ENCODE data around the gene IGSF22. TPM values are rescaled to one million over a fixed set of nuclear protein-coding genes. Genes with fewer than 3 reads are reported as not detected.

IGSF22 gene
- total RNA-seq, result 1 to 10 TPM in 1 of 2 donors, not detected in 1; 1.4 TPM

- peak within 1 kb of the TSS; percentile 34 for H3K27ac Mint-ChIP-seq
- H3K27me3 Mint-ChIP-seq, result no peaks in the 10 kb centered on the region
- H3K4me1 Mint-ChIP-seq, result peaks cover 13% of the 10 kb centered on the region
- ATAC-seq (replicated peaks), result no peak
- no peak within 1 kb of the TSS for H3K4me3 Mint-ChIP-seq
- H3K36me3 Mint-ChIP-seq (ENCODE audit: low read depth), result no peaks in the 10 kb centered on the region
- no peaks in the 10 kb centered on the region for H3K9me3 Mint-ChIP-seq
Measured at GRCh38 chr11:18726040-18726439, at the start of gene IGSF22. IGSF22 (minus strand) TSS chr11:18726188; CDS start chr11:18724236, 1,952 bp downstream.

DNA sequence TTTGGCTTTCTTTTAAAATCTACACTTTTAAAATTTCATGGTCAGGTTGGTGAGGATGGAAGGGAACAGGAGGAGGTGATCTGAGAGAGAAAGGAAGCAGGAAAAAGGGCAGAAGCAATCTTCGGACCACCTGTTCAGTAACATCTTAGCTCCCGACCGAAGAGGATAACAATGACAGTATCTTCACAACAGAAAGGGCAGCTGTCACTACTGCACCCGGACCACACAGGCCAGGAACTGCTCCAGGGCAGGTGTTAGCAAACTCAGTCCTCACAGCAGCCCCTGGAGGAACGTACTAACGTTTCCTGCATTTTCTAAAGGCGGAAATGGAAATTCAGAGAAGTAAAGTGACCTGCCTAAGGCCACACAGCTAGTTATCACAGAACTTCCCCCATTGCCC, 48.8 kb upstream of the IGSF22 start:
- Mint-ChIP-seq H3K36me3 (ENCODE audit: low read depth) (no peaks in the 10 kb centered on the region), H3K4me3 (no peak overlapping the region), H3K9me3 (peaks cover 6% of the 10 kb centered on the region), H3K4me1 (peaks cover 12% of the 10 kb centered on the region), H3K27ac (no peak overlapping the region), H3K27me3 (peaks cover 7% of the 10 kb centered on the region)
- no peak for ATAC-seq (replicated peaks)

DNA sequence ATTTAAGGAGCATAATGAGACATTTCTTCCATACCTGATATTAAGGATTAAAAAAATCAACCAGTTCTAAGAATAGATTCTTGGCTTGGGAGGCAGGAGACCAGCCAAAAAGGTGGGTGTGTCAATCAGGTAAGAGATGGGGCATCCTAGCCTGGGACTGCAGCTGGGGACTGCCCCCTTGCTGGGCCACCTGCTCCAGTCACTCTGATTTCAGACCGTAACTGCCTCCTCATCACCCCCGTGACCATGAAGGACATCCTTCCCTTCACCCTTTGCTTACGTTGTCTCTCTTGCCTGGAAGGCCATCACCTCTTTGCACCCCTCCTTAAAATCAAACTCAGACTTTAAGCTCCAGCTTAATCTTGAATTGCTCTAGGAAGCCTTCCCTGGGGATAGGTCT, 47.7 kb upstream of the IGSF22 start:
- Mint-ChIP-seq H3K4me3 (no peak overlapping the region), H3K9me3 (peaks cover 3% of the 10 kb centered on the region), H3K27ac (no peak overlapping the region), H3K27me3 (peaks cover 7% of the 10 kb centered on the region), H3K4me1 (peaks cover 8% of the 10 kb centered on the region), H3K36me3 (ENCODE audit: low read depth) (no peaks in the 10 kb centered on the region)
- no peak for ATAC-seq (replicated peaks)

DNA sequence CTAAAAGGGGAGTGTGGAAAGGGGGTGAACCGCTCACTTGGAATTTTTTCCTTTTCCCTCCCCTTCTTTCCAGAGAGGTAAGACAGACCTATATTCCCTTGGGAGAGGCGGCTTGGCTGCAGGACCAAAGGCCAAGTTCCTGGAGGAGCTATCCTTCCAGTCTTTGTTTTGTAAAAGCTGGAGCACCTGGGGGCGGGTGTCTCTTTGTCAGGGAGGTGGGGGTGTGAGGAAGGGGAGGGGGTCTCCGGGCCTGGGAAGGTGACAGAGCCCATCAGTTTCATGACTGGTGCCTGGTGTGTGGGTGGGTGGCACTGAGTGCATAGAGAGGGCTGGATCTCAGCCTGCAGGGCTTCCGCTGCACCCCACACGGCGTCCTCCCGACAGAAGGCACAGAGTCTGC, 47.1 kb upstream of the IGSF22 start:
- Mint-ChIP-seq H3K27me3 (peaks cover 7% of the 10 kb centered on the region), H3K27ac (no peak overlapping the region), H3K4me1 (peaks cover 8% of the 10 kb centered on the region), H3K9me3 (no peaks in the 10 kb centered on the region), H3K36me3 (ENCODE audit: low read depth) (no peaks in the 10 kb centered on the region), H3K4me3 (no peak overlapping the region)
- no peak for ATAC-seq (replicated peaks)

GRCh38 chr11:18772211-18772610, 46.2 kb upstream of the IGSF22 start:
- no peak for ATAC-seq (replicated peaks)
- Mint-ChIP-seq H3K27ac (no peak overlapping the region), H3K27me3 (peaks cover 7% of the 10 kb centered on the region), H3K9me3 (no peaks in the 10 kb centered on the region), H3K4me3 (no peak overlapping the region), H3K4me1 (peaks cover 4% of the 10 kb centered on the region), H3K36me3 (ENCODE audit: low read depth) (no peaks in the 10 kb centered on the region)

DNA sequence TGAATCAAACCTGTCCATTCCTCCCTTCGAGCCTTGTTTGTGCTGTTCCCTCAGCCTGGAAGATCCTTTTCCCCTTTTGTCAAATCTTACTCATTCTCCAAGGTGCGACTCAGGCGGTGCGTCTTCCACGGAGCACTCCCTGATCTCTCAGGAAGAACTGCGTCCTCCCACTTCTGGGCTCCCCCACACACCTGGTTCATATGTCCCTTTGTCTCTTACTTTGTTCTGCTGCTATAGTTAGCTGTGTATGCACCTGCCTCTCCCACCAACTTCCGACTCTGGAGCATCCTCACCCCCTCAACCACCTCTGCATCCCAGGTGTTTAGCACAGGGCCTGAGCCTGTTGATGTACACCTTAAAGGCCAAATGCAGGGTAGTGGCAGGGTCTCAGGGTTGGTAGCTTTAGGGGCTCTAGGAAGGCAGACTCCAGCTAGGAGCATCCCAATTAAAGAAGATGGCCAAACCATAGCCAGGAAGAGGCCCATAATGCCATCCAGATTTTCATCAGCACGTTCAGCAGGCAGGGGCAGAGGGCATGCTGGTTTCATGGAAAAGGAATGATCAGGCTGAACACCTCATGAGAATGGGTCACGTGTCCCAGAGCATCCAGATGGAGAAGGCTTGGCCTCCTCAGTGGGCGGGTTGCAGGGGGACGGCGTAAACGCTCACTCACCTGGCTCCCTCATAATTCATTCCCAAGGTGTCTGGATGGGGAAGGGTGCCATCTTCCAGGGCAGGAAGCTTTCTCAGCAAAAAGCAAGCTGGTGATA, 45.5 kb upstream of the IGSF22 start:
- Mint-ChIP-seq H3K36me3 (ENCODE audit: low read depth) (no peaks in the 10 kb centered on the region), H3K4me3 (no peak overlapping the region), H3K27ac (no peak overlapping the region), H3K27me3 (peaks cover 7% of the 10 kb centered on the region), H3K9me3 (no peaks in the 10 kb centered on the region), H3K4me1 (peaks cover 4% of the 10 kb centered on the region)
- no peak for ATAC-seq (replicated peaks)

GRCh38 chr11:18770479-18771125, 44.6 kb upstream of the IGSF22 start:
- peaks cover 9% of the 10 kb centered on the region for H3K27me3 Mint-ChIP-seq
- H3K4me1 Mint-ChIP-seq, result peaks cover 4% of the 10 kb centered on the region
- ATAC-seq (replicated peaks), result no peak
- H3K36me3 Mint-ChIP-seq (ENCODE audit: low read depth), result no peaks in the 10 kb centered on the region
- H3K9me3 Mint-ChIP-seq, result no peaks in the 10 kb centered on the region
- no peak overlapping the region for H3K4me3 Mint-ChIP-seq
- H3K27ac Mint-ChIP-seq, result no peak overlapping the region

GRCh38 chr11:18769802-18770456, 43.9 kb upstream of the IGSF22 start:
- peaks cover 10% of the 10 kb centered on the region for H3K27me3 Mint-ChIP-seq
- no peaks in the 10 kb centered on the region for H3K9me3 Mint-ChIP-seq
- no peak overlapping the region for H3K4me3 Mint-ChIP-seq
- H3K36me3 Mint-ChIP-seq (ENCODE audit: low read depth), result no peaks in the 10 kb centered on the region
- H3K27ac Mint-ChIP-seq, result peak overlapping the region; percentile 50
- ATAC-seq (replicated peaks), result no peak
- H3K4me1 Mint-ChIP-seq, result peaks cover 4% of the 10 kb centered on the region

DNA sequence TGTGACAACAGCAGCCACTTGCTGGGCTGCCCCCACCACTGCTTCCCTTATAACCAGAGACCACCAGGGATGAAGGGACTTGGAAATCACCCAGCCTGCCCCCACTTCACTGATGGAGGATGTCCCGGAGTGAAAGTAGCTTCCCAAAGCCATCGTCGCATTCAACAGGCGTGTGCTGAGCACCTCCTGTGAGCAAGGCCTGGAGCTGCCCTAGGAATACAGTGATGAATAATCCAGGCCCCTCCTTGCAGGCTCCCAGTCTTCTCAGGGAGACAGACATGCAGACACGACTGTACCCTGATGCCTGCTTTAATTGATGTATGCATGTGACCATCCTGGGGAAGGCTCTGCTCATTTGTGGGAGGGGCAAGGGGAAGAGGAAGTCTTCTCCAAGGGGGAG, 43.0 kb upstream of the IGSF22 start:
- H3K4me3 Mint-ChIP-seq, result no peak overlapping the region
- peaks cover 10% of the 10 kb centered on the region for H3K27me3 Mint-ChIP-seq
- no peaks in the 10 kb centered on the region for H3K36me3 Mint-ChIP-seq (ENCODE audit: low read depth)
- peaks cover 9% of the 10 kb centered on the region for H3K4me1 Mint-ChIP-seq
- no peak for ATAC-seq (replicated peaks)
- peak overlapping the region; percentile 73 for H3K27ac Mint-ChIP-seq
- no peaks in the 10 kb centered on the region for H3K9me3 Mint-ChIP-seq

DNA sequence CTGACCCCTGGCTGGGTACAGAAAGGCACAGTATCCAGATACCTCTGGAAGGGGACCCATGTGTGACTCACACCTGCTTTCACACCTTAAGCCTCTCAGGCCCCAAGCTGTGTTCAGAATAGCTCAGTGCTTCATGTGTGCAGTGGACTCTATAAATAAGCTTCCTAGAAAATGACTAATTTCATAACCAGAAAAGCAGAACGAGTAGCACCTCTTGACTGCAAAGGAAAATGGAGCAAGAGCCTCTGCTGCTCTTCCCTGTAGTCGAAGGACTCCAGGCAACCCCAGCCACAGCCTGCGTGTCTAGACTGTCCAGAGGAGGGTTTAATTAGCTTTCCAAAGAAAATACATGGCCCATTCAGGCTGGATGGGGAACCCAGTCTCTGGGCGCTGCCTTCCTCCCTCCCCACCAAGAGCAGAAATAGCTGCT, 42.5 kb upstream of the IGSF22 start:
- peaks cover 10% of the 10 kb centered on the region for H3K27me3 Mint-ChIP-seq
- no peaks in the 10 kb centered on the region for H3K9me3 Mint-ChIP-seq
- H3K4me1 Mint-ChIP-seq, result peaks cover 13% of the 10 kb centered on the region
- no peak overlapping the region for H3K4me3 Mint-ChIP-seq
- H3K36me3 Mint-ChIP-seq (ENCODE audit: low read depth), result no peaks in the 10 kb centered on the region
- H3K27ac Mint-ChIP-seq, result peak overlapping the region; percentile 73
- ATAC-seq (replicated peaks), result peak; percentile 67

DNA sequence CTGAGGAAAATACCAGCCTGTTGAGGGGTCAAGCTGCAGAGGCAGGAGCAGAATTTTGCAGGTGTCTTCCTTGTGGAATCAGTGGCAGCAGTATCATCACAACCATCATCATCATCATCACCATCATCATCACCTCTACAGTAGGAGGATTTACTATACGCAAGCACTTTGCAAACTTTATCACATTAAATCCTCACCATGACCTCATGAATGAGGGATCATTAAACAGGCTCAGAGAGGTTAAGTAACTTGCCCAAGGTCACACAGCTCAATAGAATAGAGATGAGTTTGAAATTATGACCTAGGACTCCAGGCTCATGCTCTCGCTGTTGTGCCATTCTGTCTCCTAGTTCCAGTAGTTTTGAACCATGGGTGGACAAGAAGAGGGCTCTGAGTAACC, 40.0 kb upstream of the IGSF22 start:
- no peak overlapping the region for H3K4me3 Mint-ChIP-seq
- peaks cover 13% of the 10 kb centered on the region for H3K4me1 Mint-ChIP-seq
- H3K27ac Mint-ChIP-seq, result no peak overlapping the region
- ATAC-seq (replicated peaks), result no peak
- peaks cover 3% of the 10 kb centered on the region for H3K27me3 Mint-ChIP-seq
- H3K9me3 Mint-ChIP-seq, result no peaks in the 10 kb centered on the region
- no peaks in the 10 kb centered on the region for H3K36me3 Mint-ChIP-seq (ENCODE audit: low read depth)

DNA sequence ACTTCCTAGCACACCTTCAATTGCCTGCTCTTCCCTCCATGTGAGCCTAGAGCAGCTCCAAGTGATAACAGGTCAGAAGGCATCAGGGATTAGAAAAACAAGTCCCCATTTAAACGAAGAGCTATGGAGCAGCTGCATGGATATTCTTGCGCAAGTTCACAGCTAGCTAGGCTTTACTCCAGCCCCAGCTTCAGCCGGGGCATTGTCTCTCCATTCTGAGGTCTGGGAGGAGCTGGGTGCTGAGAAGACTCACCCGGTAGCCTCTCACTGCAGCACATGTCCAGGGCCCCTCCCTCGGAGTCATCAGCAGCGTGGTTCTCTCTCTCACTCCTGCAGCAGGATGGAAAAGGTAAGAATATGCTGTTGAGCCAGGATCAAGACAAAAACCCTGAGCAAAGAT, 39.6 kb upstream of the IGSF22 start:
- peaks cover 3% of the 10 kb centered on the region for H3K27me3 Mint-ChIP-seq
- peak overlapping the region; percentile 10 for H3K27ac Mint-ChIP-seq
- no peak overlapping the region for H3K4me3 Mint-ChIP-seq
- no peaks in the 10 kb centered on the region for H3K9me3 Mint-ChIP-seq
- ATAC-seq (replicated peaks), result no peak
- peaks cover 13% of the 10 kb centered on the region for H3K4me1 Mint-ChIP-seq
- H3K36me3 Mint-ChIP-seq (ENCODE audit: low read depth), result no peaks in the 10 kb centered on the region

DNA sequence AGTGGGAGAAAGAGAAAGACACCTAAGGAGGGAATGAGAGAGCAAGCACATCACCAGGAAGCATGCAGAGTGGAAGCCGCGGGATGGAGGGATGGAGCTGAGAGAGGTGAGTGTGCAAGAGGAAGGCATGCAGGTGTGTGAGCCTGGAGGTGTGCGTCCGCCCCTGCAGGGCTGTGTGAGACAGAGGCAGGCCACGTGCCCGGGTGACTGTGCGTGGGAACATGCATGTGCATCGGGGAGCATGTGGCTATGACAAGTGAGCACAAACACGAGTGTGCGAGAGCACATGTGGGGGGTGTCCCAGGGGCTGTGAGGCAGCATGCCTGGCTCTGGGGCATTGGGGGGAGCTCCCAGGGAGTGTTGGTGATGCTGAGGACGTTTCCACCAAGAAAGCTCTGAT, 35.8 kb upstream of the IGSF22 start:
- peaks cover 3% of the 10 kb centered on the region for H3K27me3 Mint-ChIP-seq
- no peak overlapping the region for H3K4me3 Mint-ChIP-seq
- no peaks in the 10 kb centered on the region for H3K36me3 Mint-ChIP-seq (ENCODE audit: low read depth)
- peaks cover 9% of the 10 kb centered on the region for H3K4me1 Mint-ChIP-seq
- no peak overlapping the region for H3K27ac Mint-ChIP-seq
- no peak for ATAC-seq (replicated peaks)
- no peaks in the 10 kb centered on the region for H3K9me3 Mint-ChIP-seq

GRCh38 chr11:18761144-18761543, 35.2 kb upstream of the IGSF22 start:
- Mint-ChIP-seq H3K27ac (no peak overlapping the region), H3K27me3 (peaks cover 3% of the 10 kb centered on the region), H3K4me1 (peaks cover 9% of the 10 kb centered on the region), H3K4me3 (no peak overlapping the region), H3K9me3 (no peaks in the 10 kb centered on the region), H3K36me3 (ENCODE audit: low read depth) (no peaks in the 10 kb centered on the region)
- no peak for ATAC-seq (replicated peaks)

DNA sequence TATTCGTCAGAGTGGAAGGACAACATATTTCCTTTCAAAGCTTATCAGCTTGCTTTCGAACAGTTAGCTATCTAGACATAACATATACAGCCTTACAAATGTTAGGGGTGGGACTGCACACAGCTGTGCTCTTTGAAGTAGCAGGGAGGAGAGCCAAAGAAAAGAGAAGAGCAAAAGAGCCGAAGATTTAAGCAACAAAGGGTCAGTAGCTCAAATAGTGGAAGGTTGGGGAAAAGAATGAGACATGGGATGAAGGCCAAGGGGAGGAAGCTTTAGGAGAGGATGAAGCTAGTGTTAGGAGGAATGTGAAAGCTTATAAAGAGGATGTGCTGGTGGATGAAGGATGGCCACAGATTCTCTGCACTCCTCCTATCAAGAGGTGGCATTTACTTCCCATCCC, 31.8 kb upstream of the IGSF22 start:
- H3K9me3 Mint-ChIP-seq, result no peaks in the 10 kb centered on the region
- H3K27ac Mint-ChIP-seq, result no peak overlapping the region
- no peaks in the 10 kb centered on the region for H3K4me1 Mint-ChIP-seq
- no peaks in the 10 kb centered on the region for H3K27me3 Mint-ChIP-seq
- no peak overlapping the region for H3K4me3 Mint-ChIP-seq
- H3K36me3 Mint-ChIP-seq (ENCODE audit: low read depth), result no peaks in the 10 kb centered on the region
- ATAC-seq (replicated peaks), result no peak

Measured in activated T-helper 17 cell treated with anti-CD3 and anti-CD28 coated beads, Interleukin-2, amount 50 U/mL, for 72 hours (primary cell).